Stimulated activated CD8-positive, alpha-beta memory T cell treated with anti-CD3 and anti-CD28 coated beads, Interleukin-15, amount 100 ng/mL, for 4 hours (primary cell): ENCODE results near the gene AGMO.
"Not testable (repeated sequence)": the region's sequence is repeated elsewhere in the genome, so short reads cannot be mapped to it uniquely, and the experiment has no call there.

Source experiments
- DNase-seq, 2 donors: peaks; one replicate each; pipeline ENCODE4 v3.0.0-alpha.2; 2020; ENCODE audit warnings: low read depth in 2 of 2

The AGMO gene

GRCh38 chr7:15323550-15323949 is 238.3 kb downstream of the AGMO start:
- DNase-seq: no peak

DNA sequence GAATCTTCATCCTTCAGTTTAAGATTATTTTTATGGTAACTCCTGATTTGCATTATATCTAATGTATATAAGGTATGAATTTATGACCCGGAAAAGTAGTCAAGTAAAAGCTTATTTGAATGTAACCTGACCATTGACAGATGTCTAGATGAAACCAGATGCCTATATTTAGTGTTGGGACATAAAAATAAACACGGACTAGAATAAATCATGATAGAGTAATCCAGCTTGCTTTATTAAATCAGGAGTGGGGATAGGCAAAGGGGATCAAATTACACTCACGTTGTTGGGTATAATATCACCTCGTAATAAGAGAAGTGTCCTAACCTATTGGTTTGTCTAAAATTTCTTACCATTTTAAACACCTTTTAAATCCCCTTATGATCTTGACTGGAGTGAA is 244.6 kb downstream of the AGMO start:
- DNase-seq: no peak

GRCh38 chr7:15315678-15316077 is 246.1 kb downstream of the AGMO start:
- DNase-seq: no peak

DNA sequence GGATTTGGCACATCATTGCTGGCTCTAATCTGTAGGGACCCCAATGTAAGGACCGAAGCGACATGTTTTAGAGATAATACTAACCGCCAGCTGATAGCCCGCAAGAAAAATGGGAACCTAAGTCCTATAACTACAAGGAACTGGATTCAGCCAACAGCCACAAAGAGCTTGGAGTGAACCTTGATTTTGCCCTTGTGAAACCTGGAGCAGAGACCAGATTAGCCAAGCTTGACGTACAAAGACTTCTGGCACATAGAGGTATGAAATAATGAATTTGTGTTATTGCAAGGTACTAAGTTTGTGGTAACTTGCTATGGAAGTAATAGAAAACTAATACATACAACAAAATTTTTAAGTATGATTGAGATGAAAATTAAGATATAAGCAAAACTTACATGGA is 246.9 kb downstream of the AGMO start:
- no peak for DNase-seq

DNA sequence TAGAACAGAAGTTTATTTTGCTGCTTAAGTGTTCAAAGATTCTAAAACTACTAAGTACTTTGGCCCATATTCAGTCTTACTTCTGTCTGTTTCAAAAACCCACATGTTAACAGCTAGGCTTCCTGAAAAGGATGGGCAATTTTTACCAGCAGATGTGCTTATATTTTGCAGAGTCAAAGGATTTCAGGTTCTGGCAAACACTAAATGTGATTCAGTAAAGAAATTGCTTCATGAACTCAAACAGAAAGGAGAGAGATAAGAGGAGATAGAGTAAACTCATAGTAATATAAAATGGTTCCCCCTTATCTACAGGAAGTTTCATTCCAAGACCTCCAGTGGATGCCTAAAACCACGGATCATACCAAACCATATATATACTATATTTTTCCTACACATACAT is 248.5 kb downstream of the AGMO start:
- no peak for DNase-seq

DNA sequence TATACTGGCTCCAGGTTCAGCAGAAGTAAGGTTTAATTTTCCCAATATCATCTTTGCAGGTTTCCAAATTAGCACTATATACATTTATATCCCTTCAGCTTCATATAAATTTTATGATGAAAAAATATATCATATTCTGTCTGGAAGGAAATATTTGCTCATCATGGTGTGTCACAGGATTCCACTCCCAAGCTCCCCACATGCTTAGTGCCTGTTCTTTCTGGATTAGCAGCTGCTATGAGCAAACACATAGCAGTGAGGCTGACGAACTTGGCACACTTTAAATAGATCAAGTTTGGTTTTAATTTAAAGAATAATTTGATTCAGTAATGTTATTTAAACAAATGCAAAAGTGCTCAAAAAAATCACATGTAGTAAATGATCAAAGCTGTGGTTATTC is 251.9 kb downstream of the AGMO start:
- no peak for DNase-seq

DNA sequence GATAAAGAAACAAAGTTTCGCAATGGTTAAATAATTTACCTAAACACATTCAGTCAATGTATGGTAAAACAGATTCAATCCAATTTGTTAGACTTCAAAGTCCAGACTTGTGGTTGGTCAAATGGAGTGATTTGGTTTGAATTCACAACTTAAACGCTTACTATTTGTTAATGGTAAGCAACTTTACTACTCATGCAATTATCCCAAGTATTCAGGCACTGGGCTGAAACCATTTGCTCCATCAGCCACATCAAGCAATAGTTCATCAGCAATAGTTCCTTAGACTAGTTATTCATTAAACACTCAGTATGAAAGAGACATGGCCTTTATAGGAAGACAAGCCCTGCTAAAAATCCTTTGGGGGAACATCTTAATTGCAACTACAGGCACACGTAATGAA is 253.0 kb downstream of the AGMO start:
- no peak for DNase-seq

DNA sequence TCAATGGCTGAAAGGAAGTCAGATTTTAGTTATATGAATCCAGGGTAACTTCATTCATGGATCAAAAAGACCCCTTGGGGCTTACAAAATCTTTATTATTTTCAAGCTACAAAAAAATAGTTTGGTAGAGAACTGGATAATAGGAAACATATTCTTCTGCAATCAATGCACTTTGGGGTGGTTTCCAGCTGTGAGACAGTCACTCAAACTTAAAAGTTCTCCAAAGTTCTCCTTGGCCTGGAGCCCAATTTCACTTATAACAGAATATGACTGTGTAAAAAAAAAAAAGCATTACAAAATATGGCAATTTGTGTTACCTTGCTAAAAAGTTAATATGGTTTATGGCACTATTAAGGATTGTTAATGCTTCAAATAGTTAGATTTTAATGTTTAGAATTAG is 255.5 kb downstream of the AGMO start:
- DNase-seq: no peak

DNA sequence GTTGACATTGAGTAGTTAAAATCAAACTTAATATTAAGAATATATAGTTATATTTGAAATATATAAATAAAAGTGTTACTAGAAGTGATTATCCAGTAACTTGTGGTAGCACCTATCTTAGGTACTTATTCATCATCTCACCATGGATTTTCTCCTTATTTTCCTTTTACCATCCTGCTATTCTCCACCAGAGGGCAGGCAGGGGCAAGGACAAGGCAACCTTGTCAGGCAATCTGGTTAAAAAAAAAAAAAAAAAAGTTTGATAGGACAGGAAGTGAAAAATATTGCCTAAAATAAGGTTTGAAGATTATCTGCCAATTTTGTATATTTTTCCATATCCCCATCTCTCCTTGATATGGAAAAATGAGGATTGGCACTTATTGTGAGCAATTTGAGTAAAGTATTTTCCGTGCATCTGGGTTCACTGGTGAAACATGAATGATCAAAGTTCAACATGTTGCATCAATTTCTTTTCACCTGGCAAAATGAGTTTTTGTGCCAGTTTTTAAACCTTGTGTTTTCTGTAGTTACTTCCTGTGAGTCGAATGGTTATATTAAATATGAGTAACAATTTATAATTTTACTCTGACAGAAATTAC is 256.7 kb downstream of the AGMO start:
- DNase-seq: no peak

DNA sequence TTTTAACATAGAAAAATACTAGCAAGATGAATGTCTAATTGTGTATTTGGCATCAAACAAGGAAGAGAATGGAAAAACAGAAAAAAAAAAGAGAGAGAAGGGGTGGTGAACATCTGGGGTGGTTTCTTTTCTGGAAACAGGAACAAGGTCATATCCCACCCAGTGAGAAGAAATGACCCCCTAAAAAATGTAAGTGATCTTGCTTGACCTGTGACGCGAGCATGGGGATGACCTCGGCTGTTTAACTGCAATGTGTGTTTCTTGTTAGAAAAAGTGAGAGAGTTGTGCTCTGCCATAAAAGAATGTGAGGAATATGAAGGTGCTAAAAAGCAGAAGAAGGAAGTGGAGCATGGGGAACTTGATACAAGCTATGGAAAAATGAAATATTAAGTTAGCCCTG is 258.5 kb downstream of the AGMO start:
- no peak for DNase-seq

DNA sequence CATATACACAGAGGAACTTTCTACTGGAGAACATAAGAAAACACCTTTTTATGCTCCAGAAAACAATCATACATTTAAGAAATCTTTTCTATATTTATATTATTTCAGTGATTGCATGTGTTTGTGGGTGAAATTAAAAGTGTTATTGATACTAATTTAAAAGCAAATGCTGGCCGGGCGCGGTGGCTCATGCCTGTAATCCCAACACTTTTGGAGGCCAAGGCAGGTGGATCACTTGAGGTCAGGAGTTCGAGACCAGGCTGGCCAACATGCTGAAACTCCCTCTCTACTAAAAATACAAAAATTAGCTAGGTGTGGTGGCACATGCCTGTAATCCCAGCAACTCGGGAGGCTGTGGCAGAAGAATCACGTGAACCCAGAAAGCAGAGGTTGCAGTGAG is 260.8 kb downstream of the AGMO start:
- not testable (repeated sequence) for DNase-seq

DNA sequence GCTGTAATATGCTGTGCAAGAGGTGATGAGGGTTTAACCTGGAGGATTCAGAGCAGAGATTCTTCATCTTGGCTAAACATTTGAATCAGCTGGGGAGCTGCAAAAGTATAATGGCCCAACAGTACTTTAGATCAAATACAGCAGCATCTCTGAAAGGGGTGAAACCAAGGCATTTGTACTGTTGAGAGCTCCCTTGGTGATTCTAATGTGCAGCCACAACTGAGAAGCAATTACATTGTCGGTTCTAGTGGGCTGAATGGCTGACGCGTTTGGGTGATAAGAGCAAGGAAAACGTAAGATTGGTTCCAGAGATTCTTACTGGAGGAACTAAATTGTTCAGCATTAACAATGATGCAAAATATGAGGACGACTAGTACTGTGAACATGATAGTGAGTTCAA is 269.7 kb downstream of the AGMO start:
- DNase-seq: no peak

GRCh38 chr7:15291699-15292098 is 270.1 kb downstream of the AGMO start:
- DNase-seq: no peak

DNA sequence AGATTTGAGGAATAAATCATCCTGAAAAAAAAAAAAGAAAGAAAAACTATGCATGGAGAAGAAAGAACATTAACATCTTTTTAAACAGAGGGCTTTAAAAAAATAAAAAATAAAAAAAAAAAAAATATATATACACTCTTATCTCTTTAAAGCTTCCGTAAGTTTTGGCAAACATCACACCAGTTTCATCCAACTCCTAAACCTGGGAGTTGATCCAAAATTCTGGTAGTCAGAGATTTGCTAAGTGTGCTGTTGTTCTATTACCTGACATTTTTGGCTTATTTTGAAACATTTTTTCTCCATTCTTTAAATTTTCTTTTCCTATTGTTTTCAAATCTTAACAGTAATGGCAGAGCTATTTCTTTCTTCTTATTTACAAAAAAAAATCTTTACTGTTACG is 273.1 kb downstream of the AGMO start:
- no peak for DNase-seq

DNA sequence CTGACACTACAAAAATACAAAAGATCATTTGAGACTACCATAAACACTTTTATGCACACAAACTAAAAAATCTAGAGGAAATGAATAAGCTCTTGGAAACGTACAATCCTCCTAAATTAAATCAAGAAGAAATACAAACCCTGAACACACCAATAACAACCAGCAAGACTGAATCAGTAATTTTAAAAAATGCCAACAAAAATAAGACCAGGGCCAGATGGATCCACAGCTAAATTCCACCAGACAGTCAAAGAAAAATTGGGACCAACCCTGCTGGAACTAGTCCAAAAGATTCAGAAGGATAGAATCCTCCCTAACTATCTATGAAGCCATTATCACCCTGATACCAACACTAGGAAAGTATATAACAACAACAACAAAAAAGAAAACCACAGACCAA is 277.4 kb downstream of the AGMO start:
- DNase-seq: no peak

DNA sequence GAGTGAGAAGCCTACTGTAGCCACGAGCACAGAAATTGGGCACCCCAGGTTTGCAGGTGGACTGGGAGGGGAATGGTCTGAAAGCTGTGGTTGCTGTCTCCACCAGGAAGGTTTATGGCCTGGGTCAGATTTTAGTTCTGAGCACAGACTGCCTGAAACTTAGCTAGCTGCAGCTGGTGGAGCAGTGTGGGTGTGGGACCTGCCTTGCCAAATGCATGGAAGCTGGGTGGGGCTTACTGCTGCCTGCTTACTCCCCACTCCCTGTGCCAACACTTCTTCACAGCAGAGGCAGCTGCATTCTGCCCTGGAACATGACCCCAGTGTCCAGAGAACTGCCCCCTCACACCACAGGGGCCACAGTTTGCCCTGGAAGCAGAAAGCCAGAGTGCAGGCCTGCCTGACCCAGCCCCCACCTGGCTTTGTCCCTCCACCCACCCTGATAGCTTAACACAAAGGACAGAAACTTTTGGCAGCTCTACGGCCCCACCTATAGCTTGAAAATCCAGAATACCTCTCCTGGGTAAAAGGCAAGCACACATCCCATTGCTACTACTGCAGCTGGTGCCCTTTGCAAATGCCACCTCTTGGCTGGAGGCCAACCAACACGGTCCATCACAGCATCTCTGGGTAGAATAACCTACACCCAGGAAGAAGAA is 281.6 kb downstream of the AGMO start:
- DNase-seq: no peak

DNA sequence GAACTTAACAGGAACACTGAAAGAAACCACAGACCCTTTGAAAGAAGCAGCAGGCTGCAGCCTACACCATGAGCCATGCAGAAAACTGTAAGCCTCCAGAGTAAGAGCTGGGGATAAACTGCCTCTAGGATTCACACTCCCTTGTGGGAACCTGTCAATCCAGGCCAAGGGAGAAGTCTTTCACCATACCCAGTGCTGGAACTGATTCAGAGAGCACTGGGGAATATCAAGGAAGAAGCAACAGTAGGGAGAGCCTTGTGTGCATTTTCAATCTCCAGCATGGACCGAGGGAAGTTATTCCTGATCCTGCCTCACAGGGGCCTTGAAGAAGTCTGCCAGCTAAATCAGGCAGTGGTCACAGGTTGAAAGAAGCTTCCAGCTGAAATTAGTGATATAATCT is 282.2 kb downstream of the AGMO start:
- no peak for DNase-seq

- no peak for DNase-seq
These were observed 304.1 kb downstream of the AGMO start for GRCh38 chr7:15257689-15258088.

DNA sequence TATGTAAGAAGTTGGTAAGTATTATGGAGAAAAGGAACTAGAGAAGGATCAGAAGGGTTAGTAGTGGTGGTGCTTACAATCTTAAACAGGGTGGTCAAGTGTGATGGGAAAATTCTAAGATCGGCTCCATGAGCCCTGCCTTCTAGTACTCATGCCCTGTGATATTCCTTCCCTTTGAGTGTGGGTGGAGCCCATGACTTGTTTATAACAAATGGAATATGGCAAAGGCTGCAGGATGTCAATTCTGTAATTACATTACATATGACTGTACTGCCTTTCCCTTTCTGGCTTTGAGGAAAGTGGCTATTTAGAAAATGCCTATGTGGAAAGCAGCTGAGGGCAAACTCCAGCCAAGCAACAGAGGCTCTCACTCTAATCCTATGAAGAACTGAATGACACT is 309.6 kb downstream of the AGMO start:
- DNase-seq: no peak

DNA sequence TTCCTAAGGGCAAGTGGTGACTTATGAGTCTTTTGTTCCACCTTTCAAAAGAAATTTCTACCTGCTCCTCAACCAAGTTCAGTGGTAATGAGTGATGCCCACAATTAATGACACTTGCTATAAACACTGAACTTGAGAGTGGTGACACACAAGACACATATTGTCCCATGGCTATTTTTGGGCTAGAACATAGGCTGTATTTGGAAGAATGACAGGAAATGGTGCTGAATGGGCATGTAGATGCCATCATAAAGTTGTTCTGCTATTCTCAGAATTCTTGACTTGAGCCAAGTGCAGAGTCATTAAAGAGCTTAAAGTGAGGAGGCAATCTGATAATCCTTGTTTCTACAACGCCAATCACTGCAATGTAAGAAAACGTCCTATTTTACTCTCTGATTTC is 313.3 kb downstream of the AGMO start:
- no peak for DNase-seq

DNA sequence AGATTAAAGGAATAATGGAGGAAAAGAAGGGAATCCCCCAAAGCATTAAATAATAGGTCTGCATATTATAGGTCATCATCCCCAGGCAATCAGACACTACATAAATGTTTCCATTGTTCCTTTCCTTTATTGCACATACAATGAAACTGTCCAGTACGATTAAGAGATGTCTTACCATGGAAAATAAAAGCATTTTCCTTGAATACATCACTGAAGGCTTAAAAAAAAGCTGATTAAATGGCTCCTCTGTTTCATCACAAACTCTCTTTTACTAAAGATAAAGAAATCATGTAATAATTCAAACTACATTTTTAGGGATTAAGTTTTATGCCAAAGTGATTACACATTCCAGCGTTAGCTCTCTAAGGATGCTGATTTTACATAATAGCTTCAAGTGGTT is 316.0 kb downstream of the AGMO start:
- DNase-seq: no peak

DNA sequence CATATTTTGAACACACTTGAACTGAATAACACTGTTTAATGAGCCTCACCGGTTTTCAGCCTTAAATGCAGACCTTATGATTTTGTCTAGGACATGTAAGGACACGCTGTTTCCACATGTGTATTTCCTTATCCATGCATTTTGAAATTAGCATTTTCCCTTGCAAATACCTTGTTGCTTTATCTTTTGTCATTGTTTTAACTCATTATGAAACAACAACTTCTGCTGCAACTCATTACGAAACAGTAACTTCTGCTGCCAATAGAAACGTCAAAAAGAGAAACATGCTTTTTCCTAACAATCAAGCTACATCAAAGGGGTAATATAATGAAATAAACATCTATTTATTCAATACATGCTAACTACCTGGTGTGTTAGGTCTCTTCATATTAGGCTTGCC is 322.0 kb downstream of the AGMO start:
- no peak for DNase-seq

DNA sequence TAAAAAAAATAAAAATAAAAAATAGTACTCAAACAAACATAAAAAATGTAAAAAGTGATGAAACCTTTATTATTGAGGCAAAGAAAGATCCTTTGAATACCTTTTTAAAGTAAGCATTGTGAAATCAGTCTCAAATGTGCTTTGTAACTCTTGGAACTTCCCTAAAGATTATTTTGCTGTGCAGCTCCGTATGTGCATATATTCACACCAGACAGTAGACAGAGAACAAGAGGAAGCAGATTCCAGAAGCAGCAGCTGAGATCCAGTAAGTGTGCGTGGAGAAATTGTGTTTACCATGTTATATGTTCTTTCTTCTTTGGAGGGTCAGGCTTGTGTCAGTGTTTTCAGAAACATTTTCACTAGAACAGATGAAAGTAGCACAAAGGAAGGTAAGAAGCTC is 324.9 kb downstream of the AGMO start:
- no peak for DNase-seq

GRCh38 chr7:15234431-15234830 is 327.4 kb downstream of the AGMO start:
- no peak for DNase-seq
